ENCODE data around the gene STN1.

Gene STN1

GRCh38 chr10:103928784-103929183 is 10.8 kb upstream of the STN1 start:
- no peak for DNase-seq

GRCh38 chr10:103926722-103927319 is 8.8 kb upstream of the STN1 start:
- no peak for DNase-seq

GRCh38 chr10:103925591-103925990 is 7.6 kb upstream of the STN1 start:
- no peak for DNase-seq

- no peak for DNase-seq
These were observed 5.5 kb upstream of the STN1 start for GRCh38 chr10:103923502-103923901.

- DNase-seq = no peak
These were observed 4.7 kb upstream of the STN1 start for GRCh38 chr10:103922659-103923058.

GRCh38 chr10:103921750-103922195 is 3.8 kb upstream of the STN1 start:
- DNase-seq = peak; percentile 25

GRCh38 chr10:103921248-103921647 is 3.3 kb upstream of the STN1 start:
- DNase-seq = no peak

- no peak for DNase-seq
These were observed 1.7 kb upstream of the STN1 start for GRCh38 chr10:103919648-103920025.

- no peak for DNase-seq
These were observed 507 bp downstream of the STN1 start for GRCh38 chr10:103917302-103918052.

GRCh38 chr10:103916876-103917275 is 1.1 kb downstream of the STN1 start:
- no peak for DNase-seq

GRCh38 chr10:103916254-103916653 is 1.7 kb downstream of the STN1 start:
- DNase-seq = no peak

- DNase-seq = peak; percentile 40
These were observed 2.2 kb downstream of the STN1 start for GRCh38 chr10:103915796-103916195.

- no peak for DNase-seq
These were observed 5.2 kb downstream of the STN1 start for GRCh38 chr10:103912759-103913158.

GRCh38 chr10:103911021-103911459 is 6.9 kb downstream of the STN1 start:
- DNase-seq = peak; percentile 70

GRCh38 chr10:103910442-103911012 is 7.5 kb downstream of the STN1 start:
- DNase-seq = no peak

- DNase-seq = no peak
These were observed 12.5 kb downstream of the STN1 start for GRCh38 chr10:103905441-103905840.

- DNase-seq = no peak
These were observed 16.7 kb downstream of the STN1 start for GRCh38 chr10:103901299-103901698.

- DNase-seq = no peak
These were observed 18.7 kb downstream of the STN1 start for GRCh38 chr10:103899312-103899711.

GRCh38 chr10:103897241-103897774 is 20.7 kb downstream of the STN1 start:
- no peak for DNase-seq

GRCh38 chr10:103896225-103896624 is 21.8 kb downstream of the STN1 start:
- no peak for DNase-seq

GRCh38 chr10:103895411-103896186 is 22.4 kb downstream of the STN1 start:
- DNase-seq = no peak

GRCh38 chr10:103894441-103894864 is 23.5 kb downstream of the STN1 start:
- DNase-seq = no peak

- no peak for DNase-seq
These were observed 24.2 kb downstream of the STN1 start for GRCh38 chr10:103893817-103894216.

Measured in CD4-positive, alpha-beta T cell treated with Interferon gamma for 1 hour (primary cell).